GM12875 (cell line): Measurements from ENCODE around the gene HS2ST1.

Source experiments
- H3K4me3 ChIP-seq: one replicate; pipeline ENCODE4 v1.5.1; 2011; ENCODE audit warnings: low read depth, low read length, control low read depth
- TF ChIP-seq, protein P1 (sequence below): IDR thresholded peaks from 2 replicates; pipeline ENCODE4 v1.5.1; 2011; ENCODE audit warnings: low read depth, mild to moderate bottlenecking, control low read depth, inconsistent platforms, low read length, moderate library complexity, borderline replicate concordance; ENCODE audit not compliant: insufficient read depth

The HS2ST1 gene

DNA sequence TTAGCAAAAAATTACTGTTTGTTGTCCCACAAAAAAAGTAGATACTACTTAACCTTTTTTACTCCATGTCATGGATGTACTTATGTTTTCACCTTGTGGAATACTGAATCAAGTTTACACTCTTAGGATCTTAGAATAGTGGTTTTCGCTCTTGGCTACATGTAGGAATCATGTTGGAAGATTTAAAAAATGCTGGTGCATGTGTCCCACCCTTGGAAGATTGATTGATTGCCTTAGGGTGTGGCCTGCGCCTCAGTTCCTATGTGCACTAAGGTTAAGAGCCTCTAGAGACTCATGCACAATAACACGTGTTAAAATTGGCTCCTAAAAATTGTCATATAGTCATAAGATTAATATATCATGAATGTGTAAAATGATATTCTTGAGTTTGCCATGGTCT lies 25.0 kb downstream of the HS2ST1 start:
- TF ChIP-seq, protein P1, sequence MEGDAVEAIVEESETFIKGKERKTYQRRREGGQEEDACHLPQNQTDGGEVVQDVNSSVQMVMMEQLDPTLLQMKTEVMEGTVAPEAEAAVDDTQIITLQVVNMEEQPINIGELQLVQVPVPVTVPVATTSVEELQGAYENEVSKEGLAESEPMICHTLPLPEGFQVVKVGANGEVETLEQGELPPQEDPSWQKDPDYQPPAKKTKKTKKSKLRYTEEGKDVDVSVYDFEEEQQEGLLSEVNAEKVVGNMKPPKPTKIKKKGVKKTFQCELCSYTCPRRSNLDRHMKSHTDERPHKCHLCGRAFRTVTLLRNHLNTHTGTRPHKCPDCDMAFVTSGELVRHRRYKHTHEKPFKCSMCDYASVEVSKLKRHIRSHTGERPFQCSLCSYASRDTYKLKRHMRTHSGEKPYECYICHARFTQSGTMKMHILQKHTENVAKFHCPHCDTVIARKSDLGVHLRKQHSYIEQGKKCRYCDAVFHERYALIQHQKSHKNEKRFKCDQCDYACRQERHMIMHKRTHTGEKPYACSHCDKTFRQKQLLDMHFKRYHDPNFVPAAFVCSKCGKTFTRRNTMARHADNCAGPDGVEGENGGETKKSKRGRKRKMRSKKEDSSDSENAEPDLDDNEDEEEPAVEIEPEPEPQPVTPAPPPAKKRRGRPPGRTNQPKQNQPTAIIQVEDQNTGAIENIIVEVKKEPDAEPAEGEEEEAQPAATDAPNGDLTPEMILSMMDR: no peak

DNA sequence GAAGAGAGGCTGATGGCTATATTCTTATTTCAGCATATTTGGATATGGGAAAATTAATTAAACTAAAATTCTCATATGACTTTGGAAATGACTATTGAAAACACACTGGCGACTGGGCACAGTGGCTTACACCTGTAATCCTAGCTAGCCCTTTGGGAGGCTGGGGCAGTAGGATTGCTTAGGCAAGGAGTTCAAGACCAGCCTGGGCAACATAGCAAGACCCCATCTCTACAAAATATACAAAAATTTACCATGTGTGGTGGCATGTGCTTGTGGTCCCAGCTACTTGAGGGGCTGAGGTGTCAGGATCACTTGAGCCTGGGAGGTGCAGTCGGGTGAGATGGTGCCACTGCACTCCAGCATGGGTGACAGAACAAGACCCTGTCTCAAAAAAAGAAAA lies 26.2 kb downstream of the HS2ST1 start:
- no peak overlapping the region for H3K4me3 ChIP-seq
- TF ChIP-seq, protein P1: no peak

More for the DNA sequence above, 25.0 kb downstream of the HS2ST1 start:
- no peak overlapping the region for H3K4me3 ChIP-seq

DNA sequence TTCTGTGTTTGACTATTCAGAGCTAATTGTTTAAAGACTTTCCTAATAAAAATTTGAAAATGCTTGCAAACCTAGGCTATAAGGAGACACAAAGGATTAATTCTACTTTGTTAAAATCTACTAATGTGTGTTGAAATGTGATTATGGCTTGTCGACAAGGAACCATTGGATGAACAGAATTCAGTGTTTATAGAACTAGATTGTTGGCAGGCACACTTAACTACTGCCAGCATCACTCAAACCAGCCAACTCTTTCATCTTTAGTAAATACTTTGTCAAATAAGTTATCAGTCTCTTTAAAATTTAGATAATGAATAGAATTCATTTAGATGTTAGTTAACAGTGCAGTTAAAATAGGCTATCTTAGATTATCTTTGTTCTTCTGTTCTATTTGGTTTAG lies 27.6 kb downstream of the HS2ST1 start:
- TF ChIP-seq, protein P1: no peak

DNA sequence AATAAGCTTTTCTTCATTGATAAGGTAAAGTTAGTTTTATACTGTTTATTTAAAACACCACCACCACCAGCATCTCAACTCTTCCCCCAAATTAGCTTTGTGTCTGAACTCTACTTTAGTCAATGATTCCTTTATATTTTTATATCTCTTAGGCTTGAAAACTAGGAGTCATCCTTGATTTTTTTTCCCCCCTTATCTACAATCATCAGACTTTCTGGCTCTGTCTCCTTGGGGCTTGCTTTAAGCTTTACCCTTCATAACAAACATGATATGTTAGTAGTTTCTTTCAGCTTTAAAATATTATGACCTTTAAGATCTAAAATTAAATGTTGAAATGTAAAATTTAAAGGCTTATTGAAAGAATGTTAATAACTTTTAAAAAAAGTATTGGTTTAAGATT lies 28.3 kb downstream of the HS2ST1 start:
- no peak overlapping the region for H3K4me3 ChIP-seq
- TF ChIP-seq, protein P1: no peak

More for the DNA sequence above, 27.6 kb downstream of the HS2ST1 start:
- no peak overlapping the region for H3K4me3 ChIP-seq

DNA sequence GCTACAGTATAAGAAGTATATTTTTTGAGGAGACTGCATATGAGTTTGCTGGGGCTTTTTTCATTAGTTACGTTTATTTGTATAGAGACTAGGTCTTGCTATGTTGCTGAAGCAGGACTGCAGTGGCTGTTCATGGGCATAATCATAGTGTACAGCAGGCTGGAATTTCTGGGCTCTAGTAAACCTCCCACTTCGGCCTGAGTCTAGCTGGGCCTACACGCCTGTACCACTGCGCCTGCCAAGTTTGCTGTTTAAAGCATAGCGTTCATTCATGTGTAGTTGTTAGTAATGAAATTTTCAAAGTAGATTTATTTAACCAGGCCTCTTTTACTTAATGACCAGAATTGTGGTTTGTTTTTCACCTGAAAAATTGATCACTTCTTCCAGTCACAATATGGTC lies 33.8 kb downstream of the HS2ST1 start:
- TF ChIP-seq, protein P1: no peak
- no peak overlapping the region for H3K4me3 ChIP-seq

DNA sequence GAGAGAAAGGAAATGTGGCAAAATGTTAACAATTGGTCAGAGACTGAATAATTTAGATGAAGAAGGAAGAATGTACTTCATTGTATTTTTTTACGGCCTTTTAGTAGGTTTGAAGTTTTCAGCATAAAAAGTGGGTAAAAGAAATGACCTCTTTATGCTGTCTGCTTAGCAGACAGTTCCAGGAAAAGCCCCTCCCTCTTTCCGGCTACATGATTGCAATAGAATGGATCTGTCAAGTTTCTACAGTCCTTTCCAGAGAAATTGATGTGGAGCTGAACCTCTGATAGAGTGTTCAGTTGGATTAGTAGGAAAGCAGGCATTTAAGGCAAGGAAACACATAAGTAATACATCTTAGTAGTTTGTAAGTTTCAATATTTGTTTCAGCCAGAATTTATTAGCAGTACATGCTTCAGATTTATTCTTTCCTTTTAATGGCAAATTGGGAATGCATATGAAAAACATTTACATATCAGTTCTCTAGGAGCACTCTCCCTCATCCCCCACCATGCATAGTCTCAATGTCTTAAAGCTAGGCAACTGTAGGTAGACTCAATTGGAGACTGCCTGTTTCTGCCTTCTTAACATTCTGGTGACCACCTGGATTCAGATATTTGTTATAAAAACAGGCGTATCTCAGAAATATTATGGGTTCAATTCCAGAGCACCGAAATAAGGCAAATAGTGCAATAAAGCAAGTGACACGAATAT lies 36.4 kb downstream of the HS2ST1 start:
- no peak overlapping the region for H3K4me3 ChIP-seq
- TF ChIP-seq, protein P1: no peak

DNA sequence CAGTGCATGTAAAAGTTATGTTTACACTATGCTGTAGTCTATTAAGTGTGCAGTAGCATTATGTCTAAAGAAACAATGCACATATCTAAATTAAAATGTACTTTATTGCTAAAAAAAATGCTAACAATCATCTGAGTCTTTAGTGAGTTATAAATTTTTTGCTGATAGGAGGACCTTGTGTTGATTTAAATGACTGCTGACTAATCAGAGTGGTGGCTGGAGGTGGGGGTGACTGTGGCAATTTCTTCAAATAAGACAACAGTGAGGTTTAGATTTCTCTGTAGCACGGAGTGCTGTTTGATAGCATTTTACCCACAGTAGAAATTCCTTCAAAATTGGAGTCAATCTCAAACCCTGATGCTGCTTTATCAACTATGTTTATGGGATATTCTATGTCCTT lies 37.0 kb downstream of the HS2ST1 start:
- TF ChIP-seq, protein P1: no peak

More for the DNA sequence above, 37.0 kb downstream of the HS2ST1 start:
- no peak overlapping the region for H3K4me3 ChIP-seq
